Tibial nerve (tissue), 4 donors: ENCODE results near the gene RELN. TPM values are rescaled to one million over a fixed set of nuclear protein-coding genes. Genes with fewer than 3 reads are reported as not detected.

Experiments used
- DNase-seq, 2 donors: peaks; one replicate each; pipeline ENCODE4 v3.0.0-alpha.2; 2019; ENCODE audit warnings: low spot score in 2 of 2
- H3K27ac ChIP-seq, 4 donors: fragments of 200-600 bp; sonication (generic) in 3 of 4; one replicate each; pipeline ENCODE4 v1.5.1; 2017 to 2019; ENCODE audit warnings: mild to moderate bottlenecking in 1 of 4
- H3K27me3 ChIP-seq, 2 donors: fragments of 200-600 bp; sonication (generic) in 1 of 2; one replicate each; pipeline versions ENCODE4 v1.5.1 to v1.6.0; 2017 to 2019
- H3K36me3 ChIP-seq, 3 donors: fragments of 200-600 bp; sonication (generic); one replicate each; pipeline ENCODE4 v1.5.1; 2018 to 2019
- H3K4me1 ChIP-seq, 4 donors: fragments of 200-600 bp; sonication (generic) in 3 of 4; one replicate each; pipeline ENCODE4 v1.5.1; 2017 to 2019
- H3K4me3 ChIP-seq, 4 donors: fragments of 200-600 bp; sonication (generic) in 3 of 4; one replicate each; pipeline ENCODE4 v1.5.1; 2017 to 2019; ENCODE audit warnings: mild to moderate bottlenecking in 1 of 4, moderate library complexity in 1 of 4
- H3K9me3 ChIP-seq, 4 donors: fragments of 200-600 bp; sonication (generic) in 3 of 4; one replicate each; pipeline ENCODE4 v1.5.1; 2017 to 2019
- CTCF ChIP-seq, 5 experiments: fragments of 200-600 bp in 3 of 5; fragments of 450-650 bp in 2 of 5; sonication (generic) in 3 of 5; IDR thresholded peaks; one replicate each; pipeline ENCODE4 v1.5.1; 2016 to 2019; ENCODE audit warnings: antibody characterized with exemption in 5 of 5, mild to moderate bottlenecking in 3 of 5, moderate library complexity in 2 of 5
- EP300 ChIP-seq, 2 donors: sonication (generic); formaldehyde crosslinking; IDR thresholded peaks; one replicate each; pipeline ENCODE4 v1.6.1; 2017; ENCODE audit warnings: antibody characterized with exemption in 2 of 2, mild to moderate bottlenecking in 1 of 2
- POLR2A ChIP-seq, 2 donors: fragments of 450-650 bp; IDR thresholded peaks; one replicate each; pipeline ENCODE4 v1.6.1; 2017; ENCODE audit warnings: antibody characterized with exemption in 2 of 2, mild to moderate bottlenecking in 2 of 2, moderate library complexity in 2 of 2
- WGBS, 2 donors: methylation state at CpG; one replicate each; pipeline ENCODE4 v1.1.5; 2018; 5-methylcytosine and 5-hydroxymethylcytosine counted together
- small RNA-seq: library from RNA; depleted of rRNA; stranded (forward); fragments of <200 nt; gene quantifications from one replicate; pipeline ENCODE3, GENCODE V24; 2016
- total RNA-seq, 4 donors: library from RNA; depleted of rRNA; stranded (reverse); fragments of >200 nt; gene quantifications; one replicate each; pipeline ENCODE4 v1.1.0, GENCODE V29; 2016

The RELN gene
- total RNA-seq, 4 donors from 2014 or later: 80.4 to 117 (median 102) TPM

- Histone ChIP-seq H3K4me3 (no peak overlapping the region), H3K4me1 (no peaks in the 10 kb centered on the region), H3K27ac (no peak overlapping the region), H3K9me3 (peaks cover 0 to 18% (median 3%) of the 10 kb centered on the region in 4 donors), H3K27me3 (no peaks in the 10 kb centered on the region), H3K36me3 (no peaks in the 10 kb centered on the region)
- DNase-seq: no peak
- TF ChIP-seq EP300 (IDR thresholded peaks at IDR 0.05): no peak
- TF ChIP-seq CTCF (IDR thresholded peaks at IDR 0.05): no peak
- TF ChIP-seq POLR2A (IDR thresholded peaks at IDR 0.05): no peak
- WGBS, 2 donors: 95 to 98% methylated on average over 1 of the region's 1 CpG
These were observed 551.8 kb downstream of the RELN start for GRCh38 chr7:103437623-103438022.

GRCh38 chr7:103432712-103433111 lies 556.7 kb downstream of the RELN start:
- H3K27me3 ChIP-seq: no peaks in the 10 kb centered on the region
- DNase-seq: no peak
- H3K36me3 ChIP-seq: no peaks in the 10 kb centered on the region
- no peaks in the 10 kb centered on the region for H3K4me1 ChIP-seq
- TF ChIP-seq POLR2A (IDR thresholded peaks at IDR 0.05) (no peak), CTCF (IDR thresholded peaks at IDR 0.05) (no peak), EP300 (IDR thresholded peaks at IDR 0.05) (no peak)
- no peak overlapping the region for H3K27ac ChIP-seq
- no peak overlapping the region for H3K4me3 ChIP-seq
- peaks cover 0 to 18% (median 3%) of the 10 kb centered on the region in 4 donors for H3K9me3 ChIP-seq
- WGBS, 2 donors: 64 to 71% methylated on average over 1 of the region's 1 CpG

- WGBS, 2 donors: 49 to 51% methylated on average over 1 of the region's 1 CpG
- H3K36me3 ChIP-seq: no peaks in the 10 kb centered on the region
- no peak overlapping the region for H3K27ac ChIP-seq
- DNase-seq: no peak
- TF ChIP-seq CTCF (IDR thresholded peaks at IDR 0.05) (no peak), EP300 (IDR thresholded peaks at IDR 0.05) (no peak), POLR2A (IDR thresholded peaks at IDR 0.05) (no peak)
- no peaks in the 10 kb centered on the region for H3K4me1 ChIP-seq
- no peak overlapping the region for H3K4me3 ChIP-seq
- no peaks in the 10 kb centered on the region for H3K9me3 ChIP-seq
- H3K27me3 ChIP-seq: no peaks in the 10 kb centered on the region
These were observed 564.3 kb downstream of the RELN start for GRCh38 chr7:103425177-103425576.

GRCh38 chr7:103423467-103424179 lies 565.8 kb downstream of the RELN start:
- Histone ChIP-seq H3K27me3 (no peaks in the 10 kb centered on the region), H3K9me3 (no peaks in the 10 kb centered on the region), H3K4me3 (no peak overlapping the region), H3K27ac (no peak overlapping the region), H3K36me3 (no peaks in the 10 kb centered on the region), H3K4me1 (no peaks in the 10 kb centered on the region)
- WGBS, 2 donors: 77% methylated on average over 3 of the region's 3 CpGs
- TF ChIP-seq POLR2A (IDR thresholded peaks at IDR 0.05): no peak
- no peak for TF ChIP-seq CTCF (IDR thresholded peaks at IDR 0.05)
- no peak for TF ChIP-seq EP300 (IDR thresholded peaks at IDR 0.05)
- no peak for DNase-seq

Small RNAs within 50 kb of the gene (small RNA-seq; reads per million reads assigned to genes)
- not detected for gene RF00019

Other genes with a start within 250 kb of the RELN start
- gene ORC5, start 218.4 kb upstream of the RELN start, total RNA-seq: 10 to 100 TPM; 12.4 to 31.0 (median 26.8) TPM